K562 (cell line): ENCODE measurements around the gene TAF1A. TPM values are rescaled to one million over a fixed set of nuclear protein-coding genes. Genes with fewer than 3 reads are reported as not detected.
A peak's percentile ranks its signal among the peaks of the same experiment; 100 is the strongest.

Experiments used
- ATF1 ChIP-seq, 2 experiments: fragments of 450-650 bp in 1 of 2; IDR thresholded peaks; 2 replicates each; pipeline ENCODE4 v1.6.1; 2016; ENCODE audit warnings: missing compliant biosample characterization in 1 of 2, missing genetic modification characterization in 1 of 2
- C11orf30 ChIP-seq: fragments of 450-650 bp; IDR thresholded peaks from 2 replicates; pipeline ENCODE4 v1.6.1; 2016; ENCODE audit warnings: low read depth, mild to moderate bottlenecking
- CBX5 ChIP-seq: IDR thresholded peaks from 2 replicates; pipeline ENCODE4 v1.6.1; 2014; ENCODE audit warnings: low read depth, borderline replicate concordance
- DACH1 ChIP-seq: fragments of 450-650 bp; IDR thresholded peaks from 2 replicates; pipeline ENCODE4 v1.6.1; 2018; ENCODE audit not compliant: partially characterized antibody
- HLTF ChIP-seq: fragments of 450-650 bp; IDR thresholded peaks from 2 replicates; pipeline ENCODE4 v1.6.1; 2016
- HNRNPH1 ChIP-seq: fragments of 200-400 bp; formaldehyde crosslinking; optimal IDR thresholded peaks from 2 replicates; pipeline ENCODE3; 2017; ENCODE audit warnings: low read depth, mild to moderate bottlenecking, low read length, moderate library complexity
- JUN ChIP-seq, 2 experiments: sonication (generic) in 1 of 2; formaldehyde crosslinking in 1 of 2; IDR thresholded peaks; 2 replicates each; pipeline versions ENCODE4 v1.6.1 to v1.8.0; 2012 to 2022; ENCODE audit warnings: borderline replicate concordance in 2 of 2, mild to moderate bottlenecking in 2 of 2, improper control_type of control experiment in 1 of 2, low read depth in 1 of 2, low read length in 1 of 2, missing genetic modification reagents in 1 of 2
- MCM5 ChIP-seq: fragments of 450-650 bp; IDR thresholded peaks from 2 replicates; pipeline ENCODE4 v1.6.1; 2016; ENCODE audit warnings: low read depth
- NCOA2 ChIP-seq, 2 experiments: fragments of 450-650 bp; IDR thresholded peaks; 2 replicates each; pipeline ENCODE4 v1.6.1; 2018; ENCODE audit warnings: mild to moderate bottlenecking in 2 of 2, moderate library complexity in 1 of 2; ENCODE audit not compliant: partially characterized antibody in 2 of 2
- NFIC ChIP-seq: fragments of 450-650 bp; IDR thresholded peaks from 2 replicates; pipeline ENCODE4 v1.6.1; 2017; ENCODE audit warnings: mild to moderate bottlenecking, inconsistent platforms
- PHF21A ChIP-seq: fragments of 450-650 bp; IDR thresholded peaks from 2 replicates; pipeline ENCODE4 v1.6.1; 2017; ENCODE audit warnings: low read depth, borderline replicate concordance
- SETDB1 ChIP-seq: IDR thresholded peaks from one replicate; pipeline ENCODE4 v1.6.1; 2012; ENCODE audit warnings: low read length, control low read depth, inconsistent platforms
- SMC3 ChIP-seq: conservative IDR thresholded peaks from 2 replicates; pipeline ENCODE4 v1.6.1; 2011; ENCODE audit warnings: low read depth, low read length, improper control_type of control experiment; ENCODE audit not compliant: insufficient read depth
- SNIP1 ChIP-seq: fragments of 450-650 bp; IDR thresholded peaks from 2 replicates; pipeline ENCODE4 v1.7.1; 2017; ENCODE audit warnings: low read depth, mild to moderate bottlenecking
- SNRNP70 ChIP-seq: fragments of 200-400 bp; formaldehyde crosslinking; optimal IDR thresholded peaks from 2 replicates; pipeline ENCODE3; 2017; ENCODE audit warnings: low read depth, low read length
- SREBF1 ChIP-seq: fragments of 150-350 bp; IDR thresholded peaks from 2 replicates; pipeline ENCODE4 v1.6.1; 2014; ENCODE audit warnings: antibody characterized with exemption, low read depth, low read length, borderline replicate concordance
- SRSF9 ChIP-seq: fragments of 200-400 bp; formaldehyde crosslinking; IDR thresholded peaks from 2 replicates; pipeline ENCODE4 v1.6.1; 2017; ENCODE audit warnings: low read depth, low read length, borderline replicate concordance
- YY1 ChIP-seq, 3 experiments: IDR thresholded peaks; 2 replicates each; pipeline ENCODE4 v1.6.1; 2011; ENCODE audit warnings: low read length in 2 of 3, mild to moderate bottlenecking in 2 of 3, moderate library complexity in 2 of 3, borderline replicate concordance in 1 of 3, control low read depth in 1 of 3, low read depth in 1 of 3; ENCODE audit not compliant: insufficient read depth in 3 of 3, insufficient replicate concordance in 2 of 3, control insufficient read depth in 1 of 3, insufficient read length in 1 of 3; ENCODE audit errors: extremely low read depth in 1 of 3
- ZFPM2 ChIP-seq: fragments of 250-450 bp; sonication (Bioruptor Pico); IDR thresholded peaks from 2 replicates; pipeline ENCODE4 v1.5.1; 2022; ENCODE audit warnings: mild to moderate bottlenecking
- ZNF239 ChIP-seq: fragments of 250-450 bp; sonication (Bioruptor Pico); IDR thresholded peaks from 2 replicates; pipeline ENCODE4 v1.4.0; 2020; ENCODE audit warnings: mild to moderate bottlenecking
- ZNF445 ChIP-seq: fragments of 250-450 bp; sonication (Bioruptor Pico); IDR thresholded peaks from 2 replicates; pipeline ENCODE4 v1.4.0; 2020; ENCODE audit warnings: low read depth, mild to moderate bottlenecking, moderate library complexity
- ZNF507 ChIP-seq: conservative IDR thresholded peaks from 2 replicates; pipeline ENCODE4 v1.6.1; 2017; ENCODE audit warnings: missing genetic modification characterization, missing compliant biosample characterization
- polyA plus RNA-seq, 8 experiments: library from polyadenylated mRNA; depleted of rRNA in 4 of 8; stranded (reverse) in 5 of 8; unstranded in 3 of 8; fragments of >200 nt; fragmentation: Nextera tagmentation in 2 of 8; fragmentation: Illumina TruSeq in 1 of 8; extraction: Ambion mirVana in 2 of 8; extraction: Trizol in 1 of 8; gene quantifications; 2 replicates each; pipeline versions ENCODE4 v1.2.1 to v1.2.3, GENCODE V29; 2011 to 2014; ENCODE audit warnings: inconsistent platforms in 1 of 8, missing spikeins in 1 of 8
- total RNA-seq, 7 experiments: library from RNA; depleted of rRNA in 6 of 7; stranded (reverse); fragments of >200 nt in 6 of 7; fragmentation: Illumina TruSeq in 2 of 7; extraction: Trizol in 2 of 7; gene quantifications; 2 replicates each; pipeline versions ENCODE4 v1.2.1 to v1.2.3, GENCODE V29; 2011 to 2021; ENCODE audit warnings: low replicate concordance in 1 of 7
- TF ChIP-seq, protein P1 (sequence below): sonication (generic); IDR thresholded peaks from 2 replicates; pipeline ENCODE4 v1.6.1; 2016
- TF ChIP-seq, protein P2 (sequence below): fragments of 450-650 bp; formaldehyde crosslinking; IDR thresholded peaks from 2 replicates; pipeline ENCODE4 v1.4.0; 2020; ENCODE audit warnings: mild to moderate bottlenecking, mixed read lengths
- TF ChIP-seq, protein P3 (sequence below): fragments of 250-450 bp; sonication (Bioruptor Pico); IDR thresholded peaks from 2 replicates; pipeline ENCODE4 v1.8.0; 2022; ENCODE audit warnings: moderate library complexity, mild to moderate bottlenecking, inconsistent platforms

The TAF1A gene
- total and polyA plus RNA-seq, 9 of the 15 experiments (the other 6 are each of a cell fraction or from before 2014, with no cell fraction given) = 17.8 to 36.8 (median 25.3) TPM

DNA sequence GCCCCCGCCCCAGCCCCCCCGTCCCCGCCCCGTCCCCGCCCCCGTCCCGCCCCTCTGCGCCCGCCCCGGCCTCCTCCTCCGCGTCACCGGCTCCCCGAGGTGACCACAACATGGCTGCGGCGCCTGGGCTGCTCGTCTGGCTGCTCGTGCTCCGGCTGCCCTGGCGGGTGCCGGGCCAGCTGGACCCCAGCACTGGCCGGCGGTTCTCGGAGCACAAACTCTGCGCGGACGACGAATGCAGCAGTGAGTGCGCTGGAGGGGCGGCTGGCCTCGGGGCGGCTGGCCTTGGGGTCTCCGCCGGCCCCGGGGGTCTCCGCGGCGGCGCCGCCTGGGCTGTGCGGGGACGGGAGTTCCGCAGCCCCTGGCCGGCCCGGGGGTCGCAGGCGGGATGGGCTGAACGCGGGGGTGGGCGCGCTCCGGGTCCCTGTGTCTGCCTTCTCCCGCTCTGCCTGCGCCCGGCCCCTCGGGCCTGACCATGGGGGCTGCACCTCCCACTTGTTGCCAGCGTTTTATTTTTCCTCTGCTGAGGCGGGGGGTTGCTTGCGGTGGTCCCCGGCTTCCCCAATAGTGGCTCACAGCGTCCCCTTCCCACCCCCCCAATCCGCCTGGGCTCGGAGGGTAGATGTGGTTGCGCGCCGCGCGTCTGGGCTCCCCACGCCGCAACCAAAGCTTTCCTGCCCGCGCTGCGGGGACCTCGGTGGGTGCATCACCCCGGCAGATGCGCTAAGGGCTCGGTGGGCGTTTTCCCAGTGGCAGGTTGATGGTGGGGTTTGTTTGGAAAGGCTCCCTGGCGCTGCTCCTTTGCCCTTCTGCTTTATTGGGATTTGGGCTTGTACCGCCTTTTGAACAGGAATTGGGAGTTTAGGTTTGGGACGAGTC, 28.5 kb upstream of the TAF1A start, which contains the start of gene MIA3 (continued):
- TF ChIP-seq JUN (IDR thresholded peaks at IDR 0.05; ENCODE audit: borderline replicate concordance, low read depth, low read length) = no peak
- 0 out of 2 replicates have a peak, but pooled peaks have one; percentile 62 for TF ChIP-seq JUN (CRISPR knock-in tag; IDR thresholded peaks at IDR 0.05; ENCODE audit: borderline replicate concordance)
- TF ChIP-seq CBX5 = no peak
- no peak for TF ChIP-seq SRSF9
- TF ChIP-seq SMC3 = no peak
- no peak for TF ChIP-seq DACH1
- no peak for TF ChIP-seq ZNF445 (CRISPR knock-in tag)
- TF ChIP-seq, protein P1, sequence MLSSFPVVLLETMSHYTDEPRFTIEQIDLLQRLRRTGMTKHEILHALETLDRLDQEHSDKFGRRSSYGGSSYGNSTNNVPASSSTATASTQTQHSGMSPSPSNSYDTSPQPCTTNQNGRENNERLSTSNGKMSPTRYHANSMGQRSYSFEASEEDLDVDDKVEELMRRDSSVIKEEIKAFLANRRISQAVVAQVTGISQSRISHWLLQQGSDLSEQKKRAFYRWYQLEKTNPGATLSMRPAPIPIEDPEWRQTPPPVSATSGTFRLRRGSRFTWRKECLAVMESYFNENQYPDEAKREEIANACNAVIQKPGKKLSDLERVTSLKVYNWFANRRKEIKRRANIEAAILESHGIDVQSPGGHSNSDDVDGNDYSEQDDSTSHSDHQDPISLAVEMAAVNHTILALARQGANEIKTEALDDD = no peak
- TF ChIP-seq ZNF239 (CRISPR knock-in tag) = no peak
- no peak for TF ChIP-seq SETDB1
- TF ChIP-seq NFIC = peak; percentile 28; the same call in 1 of the 2 replicates
- no peak for TF ChIP-seq MCM5
- no peak for TF ChIP-seq ZFPM2
- TF ChIP-seq HLTF = no peak
- TF ChIP-seq YY1 (IDR thresholded peaks at IDR 0.05; ENCODE audit: borderline replicate concordance in 1 of 3, control insufficient read depth in 1 of 3, extremely low read depth in 1 of 3, insufficient read depth in 3 of 3, insufficient read length in 1 of 3, insufficient replicate concordance in 2 of 3, low read depth in 1 of 3, low read length in 2 of 3) = peak; percentile 87 to 96 (median 94)
- no peak for TF ChIP-seq NCOA2 (IDR thresholded peaks at IDR 0.05; ENCODE audit: partially characterized antibody in 2 of 2)
- TF ChIP-seq, protein P2, sequence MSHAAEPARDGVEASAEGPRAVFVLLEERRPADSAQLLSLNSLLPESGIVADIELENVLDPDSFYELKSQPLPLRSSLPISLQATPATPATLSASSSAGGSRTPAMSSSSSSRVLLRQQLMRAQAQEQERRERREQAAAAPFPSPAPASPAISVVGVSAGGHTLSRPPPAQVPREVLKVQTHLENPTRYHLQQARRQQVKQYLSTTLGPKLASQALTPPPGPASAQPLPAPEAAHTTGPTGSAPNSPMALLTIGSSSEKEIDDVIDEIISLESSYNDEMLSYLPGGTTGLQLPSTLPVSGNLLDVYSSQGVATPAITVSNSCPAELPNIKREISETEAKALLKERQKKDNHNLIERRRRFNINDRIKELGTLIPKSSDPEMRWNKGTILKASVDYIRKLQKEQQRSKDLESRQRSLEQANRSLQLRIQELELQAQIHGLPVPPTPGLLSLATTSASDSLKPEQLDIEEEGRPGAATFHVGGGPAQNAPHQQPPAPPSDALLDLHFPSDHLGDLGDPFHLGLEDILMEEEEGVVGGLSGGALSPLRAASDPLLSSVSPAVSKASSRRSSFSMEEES (CRISPR knock-in tag) = no peak
- TF ChIP-seq ATF1 (CRISPR knock-in tag; IDR thresholded peaks at IDR 0.05) = no peak
- TF ChIP-seq ATF1 (tag; IDR thresholded peaks at IDR 0.05) = peak; percentile 55
- TF ChIP-seq SNIP1 = no peak
- TF ChIP-seq PHF21A = no peak
- no peak for TF ChIP-seq SNRNP70
- TF ChIP-seq, protein P3, sequence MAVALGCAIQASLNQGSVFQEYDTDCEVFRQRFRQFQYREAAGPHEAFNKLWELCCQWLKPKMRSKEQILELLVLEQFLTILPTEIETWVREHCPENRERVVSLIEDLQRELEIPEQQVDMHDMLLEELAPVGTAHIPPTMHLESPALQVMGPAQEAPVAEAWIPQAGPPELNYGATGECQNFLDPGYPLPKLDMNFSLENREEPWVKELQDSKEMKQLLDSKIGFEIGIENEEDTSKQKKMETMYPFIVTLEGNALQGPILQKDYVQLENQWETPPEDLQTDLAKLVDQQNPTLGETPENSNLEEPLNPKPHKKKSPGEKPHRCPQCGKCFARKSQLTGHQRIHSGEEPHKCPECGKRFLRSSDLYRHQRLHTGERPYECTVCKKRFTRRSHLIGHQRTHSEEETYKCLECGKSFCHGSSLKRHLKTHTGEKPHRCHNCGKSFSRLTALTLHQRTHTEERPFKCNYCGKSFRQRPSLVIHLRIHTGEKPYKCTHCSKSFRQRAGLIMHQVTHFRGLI = no peak
- no peak for TF ChIP-seq ZNF507 (tag)
- TF ChIP-seq C11orf30 = no peak
- TF ChIP-seq SREBF1 = no peak
- TF ChIP-seq HNRNPH1 = no peak
